WTC11 (cell line): ENCODE results near the gene PPP1R18.

Experiments
- ATF2 ChIP-seq: sonication (generic); formaldehyde crosslinking; IDR thresholded peaks from 2 replicates; pipeline ENCODE4 v1.8.1; 2022; ENCODE audit warnings: low read depth, missing genetic modification reagents, borderline replicate concordance
- ETV6 ChIP-seq: sonication (generic); formaldehyde crosslinking; IDR thresholded peaks from 2 replicates; pipeline ENCODE4 v1.8.1; 2022; ENCODE audit warnings: mild to moderate bottlenecking, missing genetic modification reagents
- MXD4 ChIP-seq: fragments of 250-450 bp; sonication (Bioruptor Pico); IDR thresholded peaks from 2 replicates; pipeline ENCODE4 v1.8.0; 2021; ENCODE audit warnings: mild to moderate bottlenecking, moderate library complexity, borderline replicate concordance
- PRDM15 ChIP-seq: sonication (generic); formaldehyde crosslinking; IDR thresholded peaks from 2 replicates; pipeline ENCODE4 v1.8.0; 2022; ENCODE audit warnings: missing genetic modification reagents
- USF1 ChIP-seq: sonication (generic); formaldehyde crosslinking; IDR thresholded peaks from 2 replicates; pipeline ENCODE4 v1.8.0; 2022; ENCODE audit warnings: mild to moderate bottlenecking, missing genetic modification reagents
- ZNF121 ChIP-seq: sonication (generic); formaldehyde crosslinking; IDR thresholded peaks from 2 replicates; pipeline ENCODE4 v1.8.0; 2023; ENCODE audit warnings: missing genetic modification reagents
- ZNF281 ChIP-seq: sonication (generic); formaldehyde crosslinking; IDR thresholded peaks from 2 replicates; pipeline ENCODE4 v1.8.0; 2023; ENCODE audit warnings: mild to moderate bottlenecking, missing genetic modification reagents
- ZNF416 ChIP-seq: fragments of 250-450 bp; sonication (Bioruptor Pico); IDR thresholded peaks from 2 replicates; pipeline ENCODE4 v1.9.0; 2021; ENCODE audit warnings: mild to moderate bottlenecking, inconsistent platforms
- TF ChIP-seq, protein P1 (sequence below): fragments of 200-600 bp; IDR thresholded peaks from 2 replicates; pipeline ENCODE4 v1.8.0; 2022; ENCODE audit warnings: antibody characterized with exemption
- TF ChIP-seq, protein P2 (sequence below): sonication (generic); formaldehyde crosslinking; IDR thresholded peaks from 2 replicates; pipeline ENCODE4 v1.8.1; 2023; ENCODE audit warnings: mild to moderate bottlenecking, missing genetic modification reagents

- TF ChIP-seq, protein P1, sequence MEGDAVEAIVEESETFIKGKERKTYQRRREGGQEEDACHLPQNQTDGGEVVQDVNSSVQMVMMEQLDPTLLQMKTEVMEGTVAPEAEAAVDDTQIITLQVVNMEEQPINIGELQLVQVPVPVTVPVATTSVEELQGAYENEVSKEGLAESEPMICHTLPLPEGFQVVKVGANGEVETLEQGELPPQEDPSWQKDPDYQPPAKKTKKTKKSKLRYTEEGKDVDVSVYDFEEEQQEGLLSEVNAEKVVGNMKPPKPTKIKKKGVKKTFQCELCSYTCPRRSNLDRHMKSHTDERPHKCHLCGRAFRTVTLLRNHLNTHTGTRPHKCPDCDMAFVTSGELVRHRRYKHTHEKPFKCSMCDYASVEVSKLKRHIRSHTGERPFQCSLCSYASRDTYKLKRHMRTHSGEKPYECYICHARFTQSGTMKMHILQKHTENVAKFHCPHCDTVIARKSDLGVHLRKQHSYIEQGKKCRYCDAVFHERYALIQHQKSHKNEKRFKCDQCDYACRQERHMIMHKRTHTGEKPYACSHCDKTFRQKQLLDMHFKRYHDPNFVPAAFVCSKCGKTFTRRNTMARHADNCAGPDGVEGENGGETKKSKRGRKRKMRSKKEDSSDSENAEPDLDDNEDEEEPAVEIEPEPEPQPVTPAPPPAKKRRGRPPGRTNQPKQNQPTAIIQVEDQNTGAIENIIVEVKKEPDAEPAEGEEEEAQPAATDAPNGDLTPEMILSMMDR = no peak
- no peak for TF ChIP-seq ZNF121
- TF ChIP-seq, protein P2, sequence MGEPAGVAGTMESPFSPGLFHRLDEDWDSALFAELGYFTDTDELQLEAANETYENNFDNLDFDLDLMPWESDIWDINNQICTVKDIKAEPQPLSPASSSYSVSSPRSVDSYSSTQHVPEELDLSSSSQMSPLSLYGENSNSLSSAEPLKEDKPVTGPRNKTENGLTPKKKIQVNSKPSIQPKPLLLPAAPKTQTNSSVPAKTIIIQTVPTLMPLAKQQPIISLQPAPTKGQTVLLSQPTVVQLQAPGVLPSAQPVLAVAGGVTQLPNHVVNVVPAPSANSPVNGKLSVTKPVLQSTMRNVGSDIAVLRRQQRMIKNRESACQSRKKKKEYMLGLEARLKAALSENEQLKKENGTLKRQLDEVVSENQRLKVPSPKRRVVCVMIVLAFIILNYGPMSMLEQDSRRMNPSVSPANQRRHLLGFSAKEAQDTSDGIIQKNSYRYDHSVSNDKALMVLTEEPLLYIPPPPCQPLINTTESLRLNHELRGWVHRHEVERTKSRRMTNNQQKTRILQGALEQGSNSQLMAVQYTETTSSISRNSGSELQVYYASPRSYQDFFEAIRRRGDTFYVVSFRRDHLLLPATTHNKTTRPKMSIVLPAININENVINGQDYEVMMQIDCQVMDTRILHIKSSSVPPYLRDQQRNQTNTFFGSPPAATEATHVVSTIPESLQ (CRISPR knock-in tag) = no peak
- TF ChIP-seq MXD4 (CRISPR knock-in tag) = no peak
- TF ChIP-seq PRDM15 = no peak
- no peak for TF ChIP-seq ZNF281 (CRISPR knock-in tag)
- no peak for TF ChIP-seq ATF2 (CRISPR knock-in tag)
- TF ChIP-seq ZNF416 (CRISPR knock-in tag) = peak; percentile 83; the same call in 1 of the 2 replicates
- TF ChIP-seq ETV6 (CRISPR knock-in tag) = no peak
- TF ChIP-seq USF1 (CRISPR knock-in tag) = no peak
Measured at GRCh38 chr6:30720738-30721197, 34.3 kb upstream of the PPP1R18 start.
